ENCODE data around the gene RSAD1.
"Not testable (repeated sequence)": the region's sequence is repeated elsewhere in the genome, so short reads cannot be mapped to it uniquely, and the experiment has no call there.

Gene RSAD1

GRCh38 chr17:50473901-50474300, 4.8 kb upstream of the RSAD1 start:
- no peak for DNase-seq

GRCh38 chr17:50474523-50474922, 4.1 kb upstream of the RSAD1 start:
- DNase-seq: no peak

- no peak for DNase-seq
Observed at GRCh38 chr17:50475362-50475761, 3.3 kb upstream of the RSAD1 start.

GRCh38 chr17:50475775-50476544, 2.7 kb upstream of the RSAD1 start:
- not testable (repeated sequence) for DNase-seq

GRCh38 chr17:50476545-50477315, 1.9 kb upstream of the RSAD1 start:
- DNase-seq: no peak

- DNase-seq: no peak
Observed at GRCh38 chr17:50477976-50478375, 684 bp upstream of the RSAD1 start.

GRCh38 chr17:50479522-50480141, 972 bp downstream of the RSAD1 start:
- peak; percentile 58 for DNase-seq

- no peak for DNase-seq
Observed at GRCh38 chr17:50480142-50480764, 1.6 kb downstream of the RSAD1 start.

GRCh38 chr17:50480854-50481490, 2.3 kb downstream of the RSAD1 start:
- no peak for DNase-seq

GRCh38 chr17:50481648-50482047, 3.0 kb downstream of the RSAD1 start:
- DNase-seq: no peak

GRCh38 chr17:50482110-50482509, 3.5 kb downstream of the RSAD1 start:
- no peak for DNase-seq

GRCh38 chr17:50482516-50482915, 3.9 kb downstream of the RSAD1 start:
- peak; percentile 32 for DNase-seq

GRCh38 chr17:50483266-50483665, 4.6 kb downstream of the RSAD1 start:
- no peak for DNase-seq

- no peak for DNase-seq
Observed at GRCh38 chr17:50484386-50485155, 5.9 kb downstream of the RSAD1 start.

GRCh38 chr17:50487213-50488096, 8.8 kb downstream of the RSAD1 start:
- DNase-seq: no peak

GRCh38 chr17:50488880-50489279, 10.2 kb downstream of the RSAD1 start:
- DNase-seq: no peak

GRCh38 chr17:50491505-50491904, 12.8 kb downstream of the RSAD1 start:
- DNase-seq: no peak

GRCh38 chr17:50492214-50492613, 13.6 kb downstream of the RSAD1 start:
- no peak for DNase-seq

GRCh38 chr17:50493744-50494143, 15.1 kb downstream of the RSAD1 start:
- DNase-seq: no peak

- no peak for DNase-seq
Observed at GRCh38 chr17:50495217-50495823, 16.7 kb downstream of the RSAD1 start.

- DNase-seq: no peak
Observed at GRCh38 chr17:50495918-50496317, 17.3 kb downstream of the RSAD1 start.

Measured in KG1 (cell line).